CD4-positive, CD25-positive, alpha-beta regulatory T cell (primary cell): ENCODE data around the gene KIAA1210. TPM values are rescaled to one million over a fixed set of nuclear protein-coding genes. Genes with fewer than 3 reads are reported as not detected.

Experiments used
- ATAC-seq, 2 donors: fragments of 150-1000 bp; cut with Tn5 transposase; one replicate each; pipeline ENCODE4 v1.10.0; 2021; ENCODE audit warnings: low read depth in 2 of 2, moderate number of reproducible peaks in 2 of 2, moderate library complexity in 1 of 2
- DNase-seq, 3 donors: peaks; one replicate each; pipeline versions ENCODE4 v3.0.0 to v3.0.0-alpha.2; 2012 to 2022; ENCODE audit warnings: mixed read lengths in 1 of 3
- H3K27ac ChIP-seq: one replicate; pipeline ENCODE4 v1.7.0; 2013; ENCODE audit warnings: mild to moderate bottlenecking, low read length; ENCODE audit not compliant: insufficient read depth, poor library complexity, severe bottlenecking
- H3K27me3 ChIP-seq: one replicate; pipeline ENCODE4 v1.7.0; 2013; ENCODE audit warnings: low read length; ENCODE audit not compliant: control insufficient read depth, insufficient read depth
- H3K36me3 ChIP-seq: one replicate; pipeline ENCODE4 v1.7.0; 2013; ENCODE audit warnings: mild to moderate bottlenecking, low read length, moderate library complexity; ENCODE audit not compliant: control insufficient read depth, insufficient read depth
- H3K4me1 ChIP-seq: 2 replicates; pipeline ENCODE4 v1.7.0; 2013; ENCODE audit warnings: mild to moderate bottlenecking, low read length; ENCODE audit not compliant: insufficient read depth, control insufficient read depth, poor library complexity, severe bottlenecking
- H3K4me3 ChIP-seq: one replicate; pipeline ENCODE4 v1.7.0; 2013; ENCODE audit warnings: low read depth, mild to moderate bottlenecking, low read length, moderate library complexity
- H3K9me3 ChIP-seq, 2 experiments: 1 replicate in 1 of 2; 2 replicates in 1 of 2; pipeline ENCODE4 v1.7.0; 2013; ENCODE audit warnings: low read length in 2 of 2, mild to moderate bottlenecking in 1 of 2, moderate library complexity in 1 of 2; ENCODE audit not compliant: control insufficient read depth in 2 of 2
- H3K27ac Mint-ChIP-seq, 3 donors: one replicate each; pipeline ENCODE4 v1.8.0; 2020 to 2022; ENCODE audit warnings: mild to moderate bottlenecking in 3 of 3, mixed read lengths in 3 of 3, moderate library complexity in 2 of 3
- H3K27me3 Mint-ChIP-seq: one replicate; pipeline ENCODE4 v1.8.0; 2022; ENCODE audit warnings: mild to moderate bottlenecking, mixed read lengths
- H3K36me3 Mint-ChIP-seq: one replicate; pipeline ENCODE4 v1.8.0; 2020; ENCODE audit warnings: mixed read lengths
- H3K4me1 Mint-ChIP-seq, 4 donors: one replicate each; pipeline ENCODE4 v1.8.0; 2020 to 2022; ENCODE audit warnings: mixed read lengths in 4 of 4, mild to moderate bottlenecking in 1 of 4
- H3K4me3 Mint-ChIP-seq, 4 donors: one replicate each; pipeline ENCODE4 v1.8.0; 2020 to 2022; ENCODE audit warnings: mild to moderate bottlenecking in 4 of 4, mixed read lengths in 4 of 4, moderate library complexity in 3 of 4
- H3K9me3 Mint-ChIP-seq, 7 donors: one replicate each; pipeline ENCODE4 v1.8.0; 2020 to 2022; ENCODE audit warnings: mixed read lengths in 7 of 7, mild to moderate bottlenecking in 3 of 7, moderate library complexity in 2 of 7
- polyA plus RNA-seq, 4 donors: library from polyadenylated mRNA; unstranded; fragments of 300-500 nt; fragmentation: Illumina TruSeq; gene quantifications; one replicate each; pipeline ENCODE4 v1.2.3, GENCODE V29; 2021
- total RNA-seq: library from RNA; stranded (reverse); gene quantifications from one replicate; pipeline ENCODE4 v1.2.3, GENCODE V29; 2022

KIAA1210 gene
- total and polyA plus RNA-seq, 5 donors from 2014 or later = not detected

DNA sequence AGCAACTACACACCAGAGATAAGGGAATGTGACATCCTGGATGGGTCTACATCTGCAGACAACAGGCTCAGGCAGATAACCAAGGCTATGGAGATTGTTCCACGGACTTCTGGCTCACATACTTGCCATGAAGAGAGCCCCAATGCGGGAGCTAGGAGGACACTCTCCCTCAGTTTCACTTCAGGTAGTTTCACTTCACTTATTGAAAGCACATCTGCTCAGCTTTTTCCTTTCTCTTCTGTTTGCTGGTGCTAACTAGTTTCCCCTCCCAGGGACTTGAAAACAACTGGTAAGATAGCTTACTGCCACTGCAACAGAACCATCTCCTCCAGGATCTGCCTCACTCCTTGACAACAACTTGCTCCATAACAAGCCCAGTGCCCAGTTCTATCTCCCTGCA is 56.2 kb downstream of the KIAA1210 start:
- Mint-ChIP-seq H3K4me1 (no peaks in the 10 kb centered on the region), H3K9me3 (no peaks in the 10 kb centered on the region), H3K27ac (no peak overlapping the region), H3K4me3 (no peak overlapping the region), H3K27me3 (no peaks in the 10 kb centered on the region), H3K36me3 (no peaks in the 10 kb centered on the region)
- no peaks in the 10 kb centered on the region for H3K4me1 ChIP-seq
- H3K9me3 ChIP-seq = no peaks in the 10 kb centered on the region
- DNase-seq (no peak), ATAC-seq (no peak)
- no peak overlapping the region for H3K4me3 ChIP-seq
- no peaks in the 10 kb centered on the region for H3K36me3 ChIP-seq
- peaks cover 4% of the 10 kb centered on the region for H3K27me3 ChIP-seq
- H3K27ac ChIP-seq = no peak overlapping the region

DNA sequence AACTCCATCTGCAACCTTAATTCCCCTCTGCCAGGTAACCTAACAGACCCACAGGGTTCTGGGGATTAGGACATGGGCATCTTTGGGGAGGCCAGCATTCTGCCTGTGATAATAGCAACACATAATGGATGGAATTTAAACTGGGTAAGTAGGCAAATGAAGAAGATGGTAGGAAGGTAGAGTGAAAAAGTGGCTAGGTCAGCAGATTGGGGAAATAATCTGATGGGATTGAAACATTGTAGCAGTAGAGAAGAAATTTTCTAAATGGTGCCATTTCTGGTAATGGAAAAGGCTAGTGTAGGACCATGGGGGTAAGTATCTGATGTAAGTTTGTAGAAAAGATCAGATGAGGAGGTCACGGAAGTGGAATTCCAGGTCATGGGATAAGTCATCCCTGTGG is 57.9 kb downstream of the KIAA1210 start:
- Mint-ChIP-seq H3K27me3 (no peaks in the 10 kb centered on the region), H3K4me3 (no peak overlapping the region), H3K4me1 (no peaks in the 10 kb centered on the region), H3K36me3 (no peaks in the 10 kb centered on the region), H3K27ac (no peak overlapping the region), H3K9me3 (no peaks in the 10 kb centered on the region)
- Histone ChIP-seq H3K27ac (no peak overlapping the region), H3K4me1 (no peaks in the 10 kb centered on the region), H3K27me3 (peaks cover 4% of the 10 kb centered on the region), H3K36me3 (no peaks in the 10 kb centered on the region), H3K4me3 (no peak overlapping the region), H3K9me3 (no peaks in the 10 kb centered on the region)
- no peak for DNase-seq
- no peak for ATAC-seq

DNA sequence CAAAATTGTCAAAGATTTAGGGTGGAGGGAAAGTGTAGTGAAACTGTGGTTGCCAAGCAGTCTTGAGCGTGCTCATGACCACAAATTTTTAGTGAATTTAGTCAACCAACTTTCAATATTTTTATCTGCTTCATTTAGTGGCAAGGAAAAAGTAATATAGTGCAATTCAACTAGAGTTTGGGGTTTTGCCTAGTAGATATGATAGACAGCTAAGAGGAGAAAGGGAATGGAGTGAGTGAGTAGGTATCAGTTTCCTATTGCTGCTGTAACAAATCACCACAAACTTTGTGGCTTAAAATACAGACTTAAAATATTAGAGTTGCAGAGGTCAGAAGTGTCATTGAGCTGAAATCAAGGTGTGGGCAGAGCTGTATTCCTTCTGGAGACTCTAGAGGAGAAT is 58.5 kb downstream of the KIAA1210 start:
- Mint-ChIP-seq H3K4me3 (no peak overlapping the region), H3K4me1 (no peaks in the 10 kb centered on the region), H3K9me3 (no peaks in the 10 kb centered on the region), H3K36me3 (no peaks in the 10 kb centered on the region), H3K27ac (no peak overlapping the region), H3K27me3 (no peaks in the 10 kb centered on the region)
- no peaks in the 10 kb centered on the region for H3K4me1 ChIP-seq
- no peaks in the 10 kb centered on the region for H3K36me3 ChIP-seq
- H3K27me3 ChIP-seq = peaks cover 4% of the 10 kb centered on the region
- DNase-seq (no peak), ATAC-seq (no peak)
- H3K4me3 ChIP-seq = no peak overlapping the region
- H3K9me3 ChIP-seq = no peaks in the 10 kb centered on the region
- H3K27ac ChIP-seq = no peak overlapping the region

DNA sequence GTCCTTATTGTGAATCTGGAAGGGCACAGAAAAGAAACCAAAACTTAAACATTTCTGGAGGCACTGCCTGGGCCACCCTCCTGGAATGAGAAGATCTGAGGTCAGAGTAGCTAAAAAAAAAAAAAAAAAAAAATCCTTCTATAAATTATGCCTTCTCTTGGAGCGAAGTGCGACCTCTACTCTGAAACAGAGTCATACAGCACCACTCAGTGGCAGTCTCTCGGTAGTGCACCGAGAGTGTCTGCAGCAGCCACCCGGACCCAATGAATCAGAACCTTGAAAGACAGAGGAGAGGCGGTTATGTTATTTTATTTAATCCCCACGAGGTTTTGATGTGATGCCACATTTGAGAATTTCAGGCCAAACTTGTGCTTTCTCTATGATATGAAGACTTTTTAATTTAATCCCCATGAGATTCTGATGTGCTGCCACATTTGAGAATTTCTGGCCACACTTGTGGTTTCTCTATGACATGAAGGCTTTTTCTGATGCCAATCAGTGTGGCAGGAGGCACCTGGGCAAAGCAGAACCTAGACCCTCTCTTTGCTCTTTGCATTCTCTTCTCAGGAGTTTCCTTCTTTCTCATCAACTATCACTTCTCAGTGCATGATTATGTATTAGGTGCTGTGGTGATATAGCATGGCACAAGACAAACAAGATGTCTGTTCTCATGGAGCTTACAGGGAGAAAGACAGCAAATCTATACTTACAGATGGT is 60.4 kb downstream of the KIAA1210 start:
- peak in 1 of 2 donors; percentile 50 for ATAC-seq
- peaks cover 4% of the 10 kb centered on the region for H3K27me3 Mint-ChIP-seq
- no peak overlapping the region for H3K27ac Mint-ChIP-seq
- Histone ChIP-seq H3K27ac (no peak overlapping the region), H3K4me1 (no peaks in the 10 kb centered on the region), H3K9me3 (no peaks in the 10 kb centered on the region), H3K36me3 (no peaks in the 10 kb centered on the region), H3K4me3 (no peak overlapping the region), H3K27me3 (peaks cover 4% of the 10 kb centered on the region)
- H3K9me3 Mint-ChIP-seq = no peaks in the 10 kb centered on the region
- no peaks in the 10 kb centered on the region for H3K36me3 Mint-ChIP-seq
- no peak overlapping the region for H3K4me3 Mint-ChIP-seq
- no peaks in the 10 kb centered on the region for H3K4me1 Mint-ChIP-seq
- DNase-seq = peak; percentile 1 to 35 (median 15)

DNA sequence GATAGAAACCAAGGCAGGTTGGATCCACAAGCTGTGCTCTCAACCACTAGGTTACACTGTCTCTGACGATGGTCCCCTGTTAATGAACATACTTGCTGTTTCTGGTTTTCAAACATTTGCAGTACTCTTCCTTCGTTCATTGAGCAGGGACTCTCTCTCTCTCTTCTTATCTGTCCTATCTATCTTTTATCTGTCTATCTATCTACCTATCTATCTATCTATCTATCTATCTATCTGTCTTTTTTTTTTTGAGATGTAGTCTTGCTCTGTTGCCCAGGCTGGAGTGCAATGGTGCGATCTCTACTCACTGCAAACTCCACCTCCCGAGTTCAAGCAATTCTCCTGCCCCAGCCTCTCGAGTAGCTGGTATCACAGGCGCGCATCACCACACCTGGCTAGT is 64.2 kb downstream of the KIAA1210 start:
- Mint-ChIP-seq H3K36me3 (no peaks in the 10 kb centered on the region), H3K27ac (no peak overlapping the region), H3K27me3 (peaks cover 4% of the 10 kb centered on the region), H3K4me1 (no peaks in the 10 kb centered on the region), H3K9me3 (no peaks in the 10 kb centered on the region), H3K4me3 (no peak overlapping the region)
- Histone ChIP-seq H3K4me3 (no peak overlapping the region), H3K9me3 (no peaks in the 10 kb centered on the region), H3K36me3 (no peaks in the 10 kb centered on the region), H3K4me1 (no peaks in the 10 kb centered on the region), H3K27ac (no peak overlapping the region), H3K27me3 (no peaks in the 10 kb centered on the region)
- ATAC-seq (no peak), DNase-seq (no peak)

GRCh38 chrX:119062750-119063374 is 64.8 kb downstream of the KIAA1210 start:
- no peaks in the 10 kb centered on the region for H3K4me1 ChIP-seq
- no peak overlapping the region for H3K27ac ChIP-seq
- no peaks in the 10 kb centered on the region for H3K36me3 ChIP-seq
- no peaks in the 10 kb centered on the region for H3K36me3 Mint-ChIP-seq
- H3K27me3 ChIP-seq = no peaks in the 10 kb centered on the region
- H3K9me3 Mint-ChIP-seq = no peaks in the 10 kb centered on the region
- H3K4me3 Mint-ChIP-seq = no peak overlapping the region
- peaks cover 4% of the 10 kb centered on the region for H3K27me3 Mint-ChIP-seq
- no peak overlapping the region for H3K27ac Mint-ChIP-seq
- no peak overlapping the region for H3K4me3 ChIP-seq
- DNase-seq (no peak), ATAC-seq (no peak)
- H3K4me1 Mint-ChIP-seq = no peaks in the 10 kb centered on the region
- no peaks in the 10 kb centered on the region for H3K9me3 ChIP-seq

- Mint-ChIP-seq H3K36me3 (no peaks in the 10 kb centered on the region), H3K9me3 (no peaks in the 10 kb centered on the region), H3K4me3 (no peak overlapping the region), H3K27me3 (no peaks in the 10 kb centered on the region), H3K4me1 (no peaks in the 10 kb centered on the region), H3K27ac (no peak overlapping the region)
- Histone ChIP-seq H3K4me3 (no peak overlapping the region), H3K9me3 (no peaks in the 10 kb centered on the region), H3K4me1 (no peaks in the 10 kb centered on the region), H3K27me3 (peaks cover 3% of the 10 kb centered on the region), H3K36me3 (no peaks in the 10 kb centered on the region), H3K27ac (no peak overlapping the region)
- no peak for DNase-seq
- no peak for ATAC-seq
These were observed 71.9 kb downstream of the KIAA1210 start for GRCh38 chrX:119055687-119056086.

DNA sequence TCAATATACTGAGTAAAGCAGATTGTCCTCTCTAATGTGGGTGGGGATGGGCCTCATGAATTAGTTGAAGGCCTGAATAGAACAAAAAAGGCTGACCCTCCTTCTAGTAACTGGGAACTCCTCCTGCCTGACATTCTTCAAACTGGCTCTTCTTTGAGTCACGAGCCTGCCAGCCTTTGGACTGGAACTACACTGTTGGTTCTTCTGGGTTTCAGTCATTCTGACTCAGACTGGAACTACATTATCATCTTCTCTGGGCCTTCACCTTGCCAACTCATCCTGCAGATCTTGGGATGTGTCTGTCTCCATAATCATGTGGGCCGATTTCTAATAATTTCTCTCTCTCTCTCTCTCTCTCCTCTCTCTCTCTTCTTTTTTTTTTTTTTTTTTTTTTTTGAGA is 81.7 kb downstream of the KIAA1210 start:
- H3K4me1 Mint-ChIP-seq = no peaks in the 10 kb centered on the region
- peaks cover 10% of the 10 kb centered on the region for H3K27me3 Mint-ChIP-seq
- H3K36me3 Mint-ChIP-seq = no peaks in the 10 kb centered on the region
- H3K36me3 ChIP-seq = no peaks in the 10 kb centered on the region
- H3K4me3 Mint-ChIP-seq = no peak overlapping the region
- H3K27ac Mint-ChIP-seq = no peak overlapping the region
- ATAC-seq (no peak), DNase-seq (no peak)
- no peaks in the 10 kb centered on the region for H3K4me1 ChIP-seq
- no peak overlapping the region for H3K27ac ChIP-seq
- no peaks in the 10 kb centered on the region for H3K9me3 ChIP-seq
- H3K27me3 ChIP-seq = no peaks in the 10 kb centered on the region
- peaks cover 0 to 2% (median 0%) of the 10 kb centered on the region in 7 donors for H3K9me3 Mint-ChIP-seq
- no peak overlapping the region for H3K4me3 ChIP-seq
